ENCODE data around the gene SLC25A33.
A peak's percentile ranks its signal among the peaks of the same experiment; 100 is the strongest.
"Not testable (repeated sequence)": the region's sequence is repeated elsewhere in the genome, so short reads cannot be mapped to it uniquely, and the experiment has no call there.

The SLC25A33 gene

GRCh38 chr1:9539829-9540550 is 725 bp downstream of the SLC25A33 start:
- DNase-seq, result peak; percentile 62

GRCh38 chr1:9542430-9542829 is 3.2 kb downstream of the SLC25A33 start:
- DNase-seq, result no peak

- no peak for DNase-seq
Observed at GRCh38 chr1:9544926-9545325, 5.7 kb downstream of the SLC25A33 start.

GRCh38 chr1:9549955-9550546 is 10.8 kb downstream of the SLC25A33 start:
- no peak for DNase-seq

- DNase-seq, result no peak
Observed at GRCh38 chr1:9551984-9552383, 12.7 kb downstream of the SLC25A33 start.

GRCh38 chr1:9553736-9554144 is 14.5 kb downstream of the SLC25A33 start:
- DNase-seq, result no peak

- DNase-seq, result no peak
Observed at GRCh38 chr1:9555942-9556341, 16.7 kb downstream of the SLC25A33 start.

GRCh38 chr1:9557624-9558023 is 18.4 kb downstream of the SLC25A33 start:
- no peak for DNase-seq

GRCh38 chr1:9558271-9558945 is 19.1 kb downstream of the SLC25A33 start:
- DNase-seq, result no peak

- DNase-seq, result no peak
Observed at GRCh38 chr1:9558946-9559545, 19.8 kb downstream of the SLC25A33 start.

GRCh38 chr1:9559673-9560072 is 20.4 kb downstream of the SLC25A33 start:
- DNase-seq, result peak; percentile 36

- not testable (repeated sequence) for DNase-seq
Observed at GRCh38 chr1:9560090-9560489, 20.8 kb downstream of the SLC25A33 start.

GRCh38 chr1:9561429-9561828 is 22.2 kb downstream of the SLC25A33 start:
- DNase-seq, result peak; percentile 23

- DNase-seq, result no peak
Observed at GRCh38 chr1:9569267-9569666, 30.0 kb downstream of the SLC25A33 start.

GRCh38 chr1:9570886-9571529 is 31.7 kb downstream of the SLC25A33 start:
- DNase-seq, result not testable (repeated sequence)

GRCh38 chr1:9573723-9574122 is 34.5 kb downstream of the SLC25A33 start:
- peak; percentile 28 for DNase-seq

GRCh38 chr1:9575486-9575885 is 36.2 kb downstream of the SLC25A33 start:
- no peak for DNase-seq

GRCh38 chr1:9576903-9577302 is 37.6 kb downstream of the SLC25A33 start:
- DNase-seq, result no peak

GRCh38 chr1:9577423-9577822 is 38.2 kb downstream of the SLC25A33 start:
- no peak for DNase-seq

- DNase-seq, result no peak
Observed at GRCh38 chr1:9580942-9581341, 41.7 kb downstream of the SLC25A33 start.

GRCh38 chr1:9586147-9586766 is 47.0 kb downstream of the SLC25A33 start:
- DNase-seq, result no peak

- peak; percentile 96 for DNase-seq
Observed at GRCh38 chr1:9588551-9589143, 49.4 kb downstream of the SLC25A33 start, which contains the start of gene TMEM201. TMEM201 (plus strand) TSS chr1:9588911; CDS start chr1:9588931, 20 bp downstream.

Measured in CD4-positive, alpha-beta T cell treated with Interleukin-10 for 1 hour (primary cell).